VCaP (cell line): Measurements from ENCODE around the gene GRIN2B.

Experiments
- H3K27ac ChIP-seq: fragments of 450-650 bp; 2 replicates; pipeline ENCODE4 v1.5.1; 2017
- CTCF ChIP-seq: fragments of 450-650 bp; conservative IDR thresholded peaks from 2 replicates; pipeline ENCODE4 v1.5.1; 2017; ENCODE audit warnings: mild to moderate bottlenecking, moderate library complexity

Gene GRIN2B

DNA sequence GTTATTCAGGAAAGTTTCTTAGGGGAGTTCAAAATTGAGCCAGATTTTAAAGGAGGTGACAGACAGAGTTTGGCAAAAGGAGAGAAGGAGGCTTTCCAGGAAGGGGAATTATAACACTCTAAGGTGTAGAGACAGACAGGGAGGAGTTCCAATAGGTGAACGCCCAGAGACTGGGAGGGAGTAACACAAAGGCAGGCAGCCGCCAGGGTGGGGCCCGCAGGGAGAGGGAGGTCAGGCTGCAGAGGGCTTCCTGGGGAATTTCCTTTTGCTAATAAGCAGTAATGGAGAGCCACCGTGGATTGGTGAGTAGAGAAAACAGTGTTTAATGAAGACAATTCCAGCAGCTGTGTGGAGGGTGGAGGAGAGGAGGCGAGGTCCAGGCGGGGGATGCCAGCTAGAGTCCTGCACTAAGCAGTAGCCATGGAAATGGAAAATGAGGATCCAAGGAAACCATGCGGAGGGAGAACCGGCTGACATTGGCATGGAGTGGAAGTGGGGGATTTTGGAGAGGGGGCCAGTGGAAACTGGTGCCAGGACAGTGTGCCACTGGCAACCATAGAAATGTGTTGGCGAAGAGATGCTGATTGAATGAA is 22.2 kb downstream of the GRIN2B start:
- no peak for TF ChIP-seq CTCF
- H3K27ac ChIP-seq, result no peak overlapping the region

DNA sequence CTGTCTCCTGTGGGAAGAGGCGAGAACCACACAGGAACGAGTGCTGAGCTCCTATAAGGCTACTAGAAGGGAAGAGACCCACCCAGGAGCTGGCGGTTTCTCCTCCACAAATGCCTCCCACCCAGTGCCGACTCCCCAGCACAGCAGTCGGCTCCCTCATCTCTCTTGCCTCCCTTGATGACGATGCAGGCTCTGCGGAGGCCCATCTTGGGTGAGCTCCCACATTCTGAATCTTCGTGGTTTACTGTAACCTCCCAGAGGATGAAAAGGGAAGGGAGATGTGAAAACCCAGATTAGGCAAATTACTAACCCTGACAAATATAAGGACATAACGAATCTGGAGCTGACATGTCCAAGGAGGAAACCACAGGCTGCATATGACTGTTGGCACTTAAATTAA is 23.8 kb downstream of the GRIN2B start:
- TF ChIP-seq CTCF, result no peak

DNA sequence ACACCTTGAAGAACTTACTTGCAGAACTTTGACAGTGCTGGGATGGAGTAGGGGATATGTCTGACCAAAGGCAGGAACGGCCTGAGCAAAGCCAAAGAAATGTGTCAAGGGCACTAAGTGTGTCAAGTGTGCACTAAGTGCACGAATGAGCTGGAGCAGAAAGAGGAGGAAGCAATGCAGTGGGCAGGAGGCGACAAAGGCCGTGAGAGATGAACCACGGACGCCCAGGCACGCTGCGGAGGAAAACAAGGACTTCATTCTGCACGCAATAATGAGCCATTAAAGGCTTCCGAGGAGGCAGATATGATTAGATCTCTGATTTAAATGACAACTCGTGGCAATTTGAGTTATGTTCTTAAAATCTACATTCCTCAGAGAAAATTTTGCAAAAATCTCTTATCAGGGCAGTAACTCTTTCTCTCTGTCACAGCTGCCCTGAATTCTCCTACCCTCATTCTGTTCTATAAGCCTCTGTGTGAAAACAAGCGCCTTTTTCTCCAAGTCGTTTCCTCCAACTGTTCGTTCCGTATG is 25.3 kb downstream of the GRIN2B start:
- TF ChIP-seq CTCF, result no peak
- H3K27ac ChIP-seq, result no peak overlapping the region

More for the DNA sequence above, 23.8 kb downstream of the GRIN2B start:
- no peak overlapping the region for H3K27ac ChIP-seq

GRCh38 chr12:13952096-13952495 is 29.3 kb downstream of the GRIN2B start:
- H3K27ac ChIP-seq, result no peak overlapping the region
- no peak for TF ChIP-seq CTCF

GRCh38 chr12:13950502-13950901 is 30.9 kb downstream of the GRIN2B start:
- TF ChIP-seq CTCF, result no peak
- no peak overlapping the region for H3K27ac ChIP-seq

DNA sequence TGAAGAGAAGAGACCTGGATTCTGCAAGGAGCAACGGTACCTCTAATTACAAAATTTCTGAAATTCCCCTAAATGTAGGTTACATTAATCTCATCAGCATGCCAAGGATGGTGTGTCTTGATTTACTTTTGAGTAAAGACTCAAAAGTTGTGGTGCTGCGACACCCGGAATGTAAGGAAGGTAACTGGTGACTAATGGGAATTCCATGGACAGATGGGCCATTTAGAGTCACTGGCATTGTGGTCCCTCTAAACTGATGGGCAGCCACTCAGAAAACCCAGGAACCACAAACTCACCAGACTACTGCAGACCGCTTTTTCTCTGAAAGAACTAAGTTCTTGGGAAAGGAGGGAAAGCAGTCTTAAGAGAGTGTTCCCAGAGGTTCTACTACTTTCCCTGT is 32.8 kb downstream of the GRIN2B start:
- no peak overlapping the region for H3K27ac ChIP-seq
- TF ChIP-seq CTCF, result no peak

- H3K27ac ChIP-seq, result no peak overlapping the region
- no peak for TF ChIP-seq CTCF
Measured at GRCh38 chr12:13947276-13947946, 34.0 kb downstream of the GRIN2B start.
